Posterior vena cava (tissue), 2 donors: ENCODE data around the gene LHFPL2. TPM values are rescaled to one million over a fixed set of nuclear protein-coding genes. Genes with fewer than 3 reads are reported as not detected.
"Not testable (repeated sequence)": the region's sequence is repeated elsewhere in the genome, so short reads cannot be mapped to it uniquely, and the experiment has no call there.

Experiments
- DNase-seq: peaks from one replicate; pipeline ENCODE4 v3.0.0-alpha.2; 2020; ENCODE audit warnings: low spot score
- intact Hi-C, 2 donors: fragments of 100-400 bp; cut with DNase I; formaldehyde crosslinking; loops; one replicate each; pipeline versions ENCODE4 v1.14.1 to v1.14.2; 2022 to 2023
- total RNA-seq, 2 donors: library from RNA; stranded (reverse); fragmentation: NEBNext Ultra II Directional; extraction: Animal tissue kit (Norgen Biotek cat#: 25700); gene quantifications; one replicate each; pipeline ENCODE4 v1.2.1, GENCODE V29; 2021
- donor health status: DM: yes; HTN: yes; CAD: no.
- donor health status: DM: yes; HTN: yes; CAD: no.

LHFPL2 gene
- total RNA-seq, 2 donors from 2014 or later: 34.9 to 44.4 TPM

GRCh38 chr5:78627766-78628165, 20.8 kb downstream of the LHFPL2 start:
- intact Hi-C loops: no loop called here
- no peak for DNase-seq

- no peak for DNase-seq
Observed at GRCh38 chr5:78627175-78627574, 21.4 kb downstream of the LHFPL2 start.

GRCh38 chr5:78626009-78626571, 22.5 kb downstream of the LHFPL2 start:
- intact Hi-C loops: no loop called here
- DNase-seq: no peak

More at GRCh38 chr5:78627175-78627574, 21.4 kb downstream of the LHFPL2 start:
- intact Hi-C loops: no loop called here

GRCh38 chr5:78624992-78625391, 23.6 kb downstream of the LHFPL2 start:
- intact Hi-C loops: no loop called here

GRCh38 chr5:78624011-78624541, 24.5 kb downstream of the LHFPL2 start:
- DNase-seq: no peak
- intact Hi-C loops: no loop called here

More at GRCh38 chr5:78624992-78625391, 23.6 kb downstream of the LHFPL2 start:
- no peak for DNase-seq

GRCh38 chr5:78622302-78622971, 26.1 kb downstream of the LHFPL2 start:
- intact Hi-C loops: no loop called here
- DNase-seq: no peak

GRCh38 chr5:78621291-78621738, 27.3 kb downstream of the LHFPL2 start:
- DNase-seq: no peak
- intact Hi-C loops: no loop called here

GRCh38 chr5:78620119-78620518, 28.5 kb downstream of the LHFPL2 start:
- intact Hi-C loops, DNase-seq: not testable (repeated sequence)

GRCh38 chr5:78618303-78618702, 30.3 kb downstream of the LHFPL2 start:
- no peak for DNase-seq
- intact Hi-C loops: no loop called here

GRCh38 chr5:78615697-78616096, 32.9 kb downstream of the LHFPL2 start:
- DNase-seq: no peak
- intact Hi-C loops: no loop called here

- intact Hi-C loops: no loop called here
- DNase-seq: no peak
Observed at GRCh38 chr5:78614816-78615215, 33.8 kb downstream of the LHFPL2 start.

- intact Hi-C loops: no loop called here
- DNase-seq: no peak
Observed at GRCh38 chr5:78613756-78614155, 34.8 kb downstream of the LHFPL2 start.

- intact Hi-C loops: no loop called here
- DNase-seq: no peak
Observed at GRCh38 chr5:78613151-78613533, 35.4 kb downstream of the LHFPL2 start.

DNA sequence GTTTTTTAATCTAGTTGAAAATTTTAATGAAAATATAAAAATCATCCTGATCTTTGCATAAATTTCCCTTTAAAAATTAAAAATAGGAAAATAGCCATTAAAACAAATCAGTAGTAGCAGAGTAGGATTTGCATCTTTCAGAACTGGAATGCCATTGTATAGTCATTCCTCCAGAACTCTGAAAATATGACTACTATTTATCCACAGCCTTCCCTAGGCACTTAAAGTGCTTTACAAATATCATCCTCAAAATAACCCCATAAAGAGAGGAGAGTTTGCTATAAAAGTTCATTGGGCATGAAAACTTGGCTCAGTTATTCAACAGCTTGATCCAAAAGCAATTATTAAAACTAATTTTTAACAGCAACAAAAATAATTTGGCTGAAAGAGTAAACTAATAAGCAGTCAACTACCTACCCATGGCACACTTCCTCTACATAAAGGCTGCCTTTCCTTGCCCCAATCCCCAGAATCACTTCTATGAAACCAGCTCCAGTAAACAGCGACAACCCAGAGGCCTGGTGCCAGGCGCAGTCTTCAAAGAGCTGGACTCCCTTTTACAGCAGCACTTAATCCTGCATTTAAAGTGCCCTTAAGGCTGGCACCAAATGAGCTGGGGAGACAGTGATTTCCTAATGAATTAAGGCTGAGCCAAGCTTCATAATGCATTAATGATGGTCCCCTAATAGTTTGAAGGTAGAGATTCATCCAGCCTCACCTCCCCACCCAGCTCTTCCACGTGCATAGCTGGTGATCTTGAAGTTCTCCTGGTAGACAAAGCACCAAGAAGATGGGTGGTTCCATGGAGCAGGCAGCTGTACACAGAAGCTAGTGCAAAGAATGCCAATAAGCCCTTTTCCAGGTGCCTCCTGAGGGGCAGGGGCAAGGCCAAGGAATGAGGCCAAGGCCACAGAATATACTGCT, 36.1 kb downstream of the LHFPL2 start:
- DNase-seq: no peak
- intact Hi-C loops: no loop called here

GRCh38 chr5:78611126-78611605, 37.4 kb downstream of the LHFPL2 start:
- intact Hi-C loops: no loop called here
- no peak for DNase-seq

DNA sequence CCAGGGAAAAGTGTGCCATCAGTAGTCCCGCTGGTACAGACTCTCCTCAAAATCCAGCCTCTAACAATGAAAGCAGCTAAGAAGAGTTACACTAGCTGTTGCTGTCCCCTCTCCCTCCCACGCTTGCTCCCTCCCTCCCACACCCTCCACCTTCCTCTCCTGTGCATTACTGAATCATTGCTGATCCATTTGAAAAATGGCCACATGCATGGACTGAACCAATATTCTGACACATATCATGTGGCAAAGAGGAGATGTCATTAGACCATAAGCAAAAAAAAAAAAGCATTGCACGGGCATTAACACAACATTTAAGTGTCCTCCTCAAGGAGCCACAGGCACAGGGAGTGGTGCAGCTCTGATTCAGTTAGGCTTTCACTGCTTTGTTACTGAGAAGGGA, 37.9 kb downstream of the LHFPL2 start:
- DNase-seq: no peak
- intact Hi-C loops: no loop called here

DNA sequence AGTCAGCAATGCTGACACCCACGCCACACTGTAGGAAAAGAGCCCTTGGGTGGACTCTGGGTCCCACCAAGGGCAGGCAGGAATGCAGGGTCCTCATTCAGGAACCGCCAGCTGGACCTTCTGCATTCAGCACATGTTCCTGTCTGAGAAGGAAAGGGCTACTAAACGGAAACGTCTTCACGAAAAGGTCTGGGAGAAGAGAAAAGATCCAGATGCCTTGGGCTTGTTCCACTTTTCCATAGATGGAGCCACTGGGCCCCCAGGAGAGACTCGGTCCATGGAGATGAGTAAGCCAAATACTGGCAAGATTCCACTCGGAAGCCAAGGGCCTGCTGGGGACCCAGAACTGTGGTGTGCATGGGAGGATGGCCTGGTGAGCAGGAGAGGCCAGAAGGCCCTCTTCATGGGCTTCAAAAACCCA, 38.4 kb downstream of the LHFPL2 start:
- no peak for DNase-seq
- intact Hi-C loops: no loop called here

- DNase-seq: no peak
- intact Hi-C loops: no loop called here
Observed at GRCh38 chr5:78607864-78608263, 40.7 kb downstream of the LHFPL2 start.

DNA sequence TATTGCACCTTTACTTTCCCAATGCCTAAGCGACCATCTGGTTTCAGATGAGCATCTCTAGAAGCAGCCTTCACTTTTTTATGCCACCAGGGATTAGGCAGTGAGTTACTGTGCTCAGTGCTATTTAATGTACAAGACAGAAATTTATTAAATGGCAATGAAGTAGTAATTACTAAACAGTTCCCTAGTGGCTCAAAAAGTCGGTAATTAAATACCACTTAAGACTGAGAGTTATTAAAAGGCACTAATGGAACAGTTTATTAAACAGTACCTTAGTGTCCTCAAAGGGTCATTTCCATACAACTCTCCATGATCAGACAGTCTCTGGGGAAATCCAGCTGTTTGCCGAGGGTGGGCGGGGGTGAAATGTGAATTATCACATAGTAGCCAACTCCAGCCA, 42.3 kb downstream of the LHFPL2 start:
- DNase-seq: no peak
- intact Hi-C loops: no loop called here

- no peak for DNase-seq
- intact Hi-C loops: no loop called here
Observed at GRCh38 chr5:78605611-78606010, 43.0 kb downstream of the LHFPL2 start.
